ENCODE results near the gene TTC1.
"Not testable (repeated sequence)": the region's sequence is repeated elsewhere in the genome, so short reads cannot be mapped to it uniquely, and the experiment has no call there.

Gene TTC1

GRCh38 chr5:159993194-159993593, 15.7 kb upstream of the TTC1 start:
- DNase-seq (ENCODE audit: low read depth), result no peak
- H3K4me3 ChIP-seq (ENCODE audit: control insufficient read depth, low read depth, low read length), result no peak overlapping the region
- TF ChIP-seq, protein P1, sequence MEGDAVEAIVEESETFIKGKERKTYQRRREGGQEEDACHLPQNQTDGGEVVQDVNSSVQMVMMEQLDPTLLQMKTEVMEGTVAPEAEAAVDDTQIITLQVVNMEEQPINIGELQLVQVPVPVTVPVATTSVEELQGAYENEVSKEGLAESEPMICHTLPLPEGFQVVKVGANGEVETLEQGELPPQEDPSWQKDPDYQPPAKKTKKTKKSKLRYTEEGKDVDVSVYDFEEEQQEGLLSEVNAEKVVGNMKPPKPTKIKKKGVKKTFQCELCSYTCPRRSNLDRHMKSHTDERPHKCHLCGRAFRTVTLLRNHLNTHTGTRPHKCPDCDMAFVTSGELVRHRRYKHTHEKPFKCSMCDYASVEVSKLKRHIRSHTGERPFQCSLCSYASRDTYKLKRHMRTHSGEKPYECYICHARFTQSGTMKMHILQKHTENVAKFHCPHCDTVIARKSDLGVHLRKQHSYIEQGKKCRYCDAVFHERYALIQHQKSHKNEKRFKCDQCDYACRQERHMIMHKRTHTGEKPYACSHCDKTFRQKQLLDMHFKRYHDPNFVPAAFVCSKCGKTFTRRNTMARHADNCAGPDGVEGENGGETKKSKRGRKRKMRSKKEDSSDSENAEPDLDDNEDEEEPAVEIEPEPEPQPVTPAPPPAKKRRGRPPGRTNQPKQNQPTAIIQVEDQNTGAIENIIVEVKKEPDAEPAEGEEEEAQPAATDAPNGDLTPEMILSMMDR (IDR thresholded peaks at IDR 0.05; ENCODE audit: control insufficient read depth, insufficient read depth, low read depth, low read length, missing control alignments), result no peak

DNA sequence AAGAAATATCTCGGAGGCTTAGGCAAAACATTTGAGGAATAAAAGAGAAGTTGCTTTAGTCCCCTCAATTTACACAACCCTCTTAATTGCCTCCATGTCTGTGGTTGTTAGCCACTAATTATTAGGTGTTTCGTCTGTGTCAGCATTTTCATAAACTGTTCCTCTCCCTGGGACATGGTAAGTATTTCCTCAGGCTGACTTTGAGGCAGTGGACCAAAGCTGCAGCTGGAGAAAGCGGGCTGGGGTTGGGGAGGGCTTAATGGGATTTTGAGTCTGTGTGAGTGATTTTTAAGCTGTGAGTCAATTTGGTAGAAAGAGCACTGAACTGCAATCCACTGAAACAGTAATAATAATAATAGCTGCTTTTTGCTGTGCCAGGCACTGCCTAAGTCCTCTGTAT, 13.0 kb upstream of the TTC1 start:
- no peak overlapping the region for H3K4me3 ChIP-seq (ENCODE audit: control insufficient read depth, low read depth, low read length)
- TF ChIP-seq, protein P1 (IDR thresholded peaks at IDR 0.05; ENCODE audit: control insufficient read depth, insufficient read depth, low read depth, low read length, missing control alignments), result no peak
- DNase-seq (ENCODE audit: low read depth), result no peak

- TF ChIP-seq, protein P1 (IDR thresholded peaks at IDR 0.05; ENCODE audit: control insufficient read depth, insufficient read depth, low read depth, low read length, missing control alignments), result no peak
- DNase-seq (ENCODE audit: low read depth), result no peak
- H3K4me3 ChIP-seq (ENCODE audit: control insufficient read depth, low read depth, low read length), result no peak overlapping the region
Observed at GRCh38 chr5:160001457-160001856, 7.5 kb upstream of the TTC1 start.

DNA sequence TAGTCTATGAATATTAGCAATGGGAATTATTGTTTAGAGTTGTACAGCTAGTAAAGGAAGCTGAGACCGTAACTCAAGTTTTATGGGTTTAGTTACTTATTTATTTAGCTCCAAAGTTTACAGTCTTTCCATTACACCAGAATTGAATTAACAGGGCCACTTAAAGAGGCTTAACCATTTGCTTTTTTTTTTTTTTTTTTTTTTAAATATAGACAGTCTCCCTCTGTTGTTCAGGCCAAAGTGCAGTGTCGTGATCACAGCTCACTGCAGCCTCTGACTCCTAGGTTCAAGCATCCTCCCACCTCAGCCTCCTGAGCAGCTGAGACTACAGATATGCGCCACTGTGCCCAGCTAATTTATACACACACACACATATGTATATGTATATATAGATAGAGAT, 1.4 kb upstream of the TTC1 start:
- no peak overlapping the region for H3K4me3 ChIP-seq (ENCODE audit: control insufficient read depth, low read depth, low read length)
- no peak for DNase-seq (ENCODE audit: low read depth)

GRCh38 chr5:160008529-160008876, 436 bp upstream of the TTC1 start:
- DNase-seq (ENCODE audit: low read depth); H3K4me3 ChIP-seq (ENCODE audit: control insufficient read depth, low read depth, low read length): not testable (repeated sequence)

More for the DNA sequence above, 1.4 kb upstream of the TTC1 start:
- TF ChIP-seq, protein P1 (IDR thresholded peaks at IDR 0.05; ENCODE audit: control insufficient read depth, insufficient read depth, low read depth, low read length, missing control alignments), result no peak

DNA sequence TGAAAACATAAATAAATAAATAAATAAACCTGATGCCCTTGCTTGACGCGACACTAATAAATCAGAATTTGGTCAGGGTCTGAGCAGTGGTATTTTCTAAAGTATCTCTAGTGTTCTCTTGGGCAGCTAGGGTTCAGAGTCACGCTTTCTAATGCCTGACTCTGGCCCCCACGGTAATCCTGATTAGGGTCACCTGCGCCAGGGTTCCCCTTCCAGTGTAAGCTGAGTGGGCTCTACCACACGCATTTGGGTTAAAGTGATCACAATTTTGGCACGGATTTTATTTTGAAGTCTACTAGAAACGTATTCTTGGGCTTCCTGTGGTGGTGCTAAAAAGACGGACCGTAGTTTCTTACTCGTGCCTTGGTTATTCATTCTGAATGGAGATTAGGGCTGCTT, 651 bp downstream of the TTC1 start:
- TF ChIP-seq, protein P1 (IDR thresholded peaks at IDR 0.05; ENCODE audit: control insufficient read depth, insufficient read depth, low read depth, low read length, missing control alignments), result no peak
- H3K4me3 ChIP-seq (ENCODE audit: control insufficient read depth, low read depth, low read length), result peak overlapping the region; percentile 61
- no peak for DNase-seq (ENCODE audit: low read depth)

- TF ChIP-seq, protein P1 (IDR thresholded peaks at IDR 0.05; ENCODE audit: control insufficient read depth, insufficient read depth, low read depth, low read length, missing control alignments), result no peak
- no peak overlapping the region for H3K4me3 ChIP-seq (ENCODE audit: control insufficient read depth, low read depth, low read length)
- DNase-seq (ENCODE audit: low read depth), result no peak
Observed at GRCh38 chr5:160011471-160011870, 2.5 kb downstream of the TTC1 start.

DNA sequence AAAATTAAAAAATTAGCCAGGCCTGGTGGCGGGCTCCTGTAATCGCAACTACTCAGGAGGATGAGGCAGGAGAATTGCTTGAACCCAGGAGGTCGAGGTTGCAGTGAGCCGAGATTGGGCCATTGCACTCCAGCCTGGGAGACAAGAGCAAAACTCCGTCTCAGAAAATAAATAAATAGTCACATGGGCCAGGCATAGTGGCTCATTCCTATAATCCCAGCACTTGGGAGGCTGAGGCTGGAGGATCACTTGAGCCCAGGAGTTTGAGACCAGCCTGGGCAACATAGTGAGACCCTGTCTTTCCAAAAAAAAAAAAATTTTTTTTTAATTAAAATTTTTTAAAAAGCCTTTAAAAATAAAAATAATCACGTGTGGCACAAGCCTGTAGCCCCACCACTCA, 5.3 kb downstream of the TTC1 start:
- not testable (repeated sequence) for DNase-seq (ENCODE audit: low read depth); H3K4me3 ChIP-seq (ENCODE audit: control insufficient read depth, low read depth, low read length)

Data from AG09309 (cell line).